ENCODE data around the gene ADGRV1. TPM values are rescaled to one million over a fixed set of nuclear protein-coding genes. Genes with fewer than 3 reads are reported as not detected.
"Not testable (repeated sequence)": the region's sequence is repeated elsewhere in the genome, so short reads cannot be mapped to it uniquely, and the experiment has no call there.

The ADGRV1 gene
- total RNA-seq, 2 experiments from 2014 or later = 0.26 TPM; not detected in 1

DNA sequence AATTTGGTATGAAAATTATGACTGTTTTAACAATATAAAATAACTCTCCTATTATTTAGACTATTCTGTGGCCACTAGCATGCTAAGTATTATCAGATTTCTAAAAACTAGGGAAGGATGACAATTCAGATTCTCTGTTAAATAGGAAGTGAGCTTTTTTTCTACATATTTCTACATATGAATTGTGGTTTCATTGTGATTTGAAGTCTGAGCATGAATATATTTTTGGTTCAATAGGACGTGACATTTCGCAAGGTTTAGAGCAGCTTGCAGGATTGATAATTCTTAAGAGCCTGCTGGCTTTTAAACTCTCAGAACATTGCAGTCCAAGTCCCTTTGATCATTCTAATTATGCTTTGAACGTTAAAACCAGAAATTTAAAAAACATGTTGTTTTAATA, 82.9 kb downstream of the ADGRV1 start:
- Mint-ChIP-seq H3K27ac (no peak overlapping the region), H3K36me3 (ENCODE audit: low read depth) (no peaks in the 10 kb centered on the region), H3K4me3 (no peak overlapping the region), H3K27me3 (ENCODE audit: low read depth) (peaks cover 2% of the 10 kb centered on the region), H3K9me3 (ENCODE audit: insufficient read depth) (no peaks in the 10 kb centered on the region), H3K4me1 (ENCODE audit: low read depth) (no peaks in the 10 kb centered on the region)
- POLR2A ChIA-PET = no interaction called here
- ATAC-seq = no peak
- DNase-seq = no peak
- CTCF ChIA-PET = no interaction called here

DNA sequence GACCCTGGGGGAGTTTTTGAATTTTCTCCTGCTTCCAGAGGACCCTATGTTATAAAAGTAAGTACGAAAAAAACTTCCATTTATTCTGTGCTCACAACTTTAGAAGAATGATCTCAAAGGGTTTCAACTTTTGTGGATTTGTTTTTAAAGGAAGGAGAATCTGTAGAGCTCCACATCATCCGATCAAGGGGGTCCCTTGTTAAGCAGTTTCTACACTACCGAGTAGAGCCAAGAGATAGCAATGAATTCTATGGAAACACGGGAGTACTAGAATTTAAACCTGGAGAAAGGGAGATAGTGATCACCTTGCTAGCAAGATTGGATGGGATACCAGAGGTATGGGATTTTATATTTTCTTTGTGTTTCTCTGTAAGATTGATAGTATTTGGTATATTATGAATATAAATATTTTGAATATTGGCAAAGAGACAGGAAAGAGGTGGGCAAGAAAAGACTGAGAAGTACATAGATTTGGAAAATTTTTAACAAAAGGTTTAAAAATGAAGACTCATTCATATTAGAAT, 84.2 kb downstream of the ADGRV1 start:
- Mint-ChIP-seq H3K4me1 (ENCODE audit: low read depth) (no peaks in the 10 kb centered on the region), H3K36me3 (ENCODE audit: low read depth) (no peaks in the 10 kb centered on the region), H3K9me3 (ENCODE audit: insufficient read depth) (no peaks in the 10 kb centered on the region), H3K27me3 (ENCODE audit: low read depth) (peaks cover 2% of the 10 kb centered on the region), H3K27ac (no peak overlapping the region), H3K4me3 (no peak overlapping the region)
- ChIA-PET POLR2A (no interaction called here), CTCF (no interaction called here)
- DNase-seq (no peak), ATAC-seq (no peak)

DNA sequence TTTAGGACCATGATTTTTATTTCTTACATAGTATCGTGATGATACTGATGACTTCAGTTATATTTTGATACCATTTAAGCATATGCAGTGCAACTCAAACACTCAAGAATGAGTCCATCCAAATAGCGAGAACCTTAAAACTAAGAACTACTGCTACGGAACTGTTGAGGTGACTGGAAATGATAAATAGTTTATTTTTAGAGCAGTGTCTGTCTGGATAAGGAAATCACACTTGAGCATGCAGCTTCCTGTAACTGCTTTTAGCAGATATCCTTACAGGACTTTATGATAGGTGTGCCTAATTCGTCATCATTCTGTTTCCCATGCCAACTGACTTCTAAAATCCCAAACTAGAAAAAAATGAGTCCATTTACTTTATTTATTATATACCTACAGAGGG, 85.5 kb downstream of the ADGRV1 start:
- Mint-ChIP-seq H3K4me1 (ENCODE audit: low read depth) (no peaks in the 10 kb centered on the region), H3K9me3 (ENCODE audit: insufficient read depth) (no peaks in the 10 kb centered on the region), H3K27me3 (ENCODE audit: low read depth) (peaks cover 2% of the 10 kb centered on the region), H3K4me3 (no peak overlapping the region), H3K27ac (no peak overlapping the region), H3K36me3 (ENCODE audit: low read depth) (no peaks in the 10 kb centered on the region)
- CTCF ChIA-PET = no interaction called here
- no peak for DNase-seq
- POLR2A ChIA-PET = no interaction called here
- ATAC-seq = no peak

DNA sequence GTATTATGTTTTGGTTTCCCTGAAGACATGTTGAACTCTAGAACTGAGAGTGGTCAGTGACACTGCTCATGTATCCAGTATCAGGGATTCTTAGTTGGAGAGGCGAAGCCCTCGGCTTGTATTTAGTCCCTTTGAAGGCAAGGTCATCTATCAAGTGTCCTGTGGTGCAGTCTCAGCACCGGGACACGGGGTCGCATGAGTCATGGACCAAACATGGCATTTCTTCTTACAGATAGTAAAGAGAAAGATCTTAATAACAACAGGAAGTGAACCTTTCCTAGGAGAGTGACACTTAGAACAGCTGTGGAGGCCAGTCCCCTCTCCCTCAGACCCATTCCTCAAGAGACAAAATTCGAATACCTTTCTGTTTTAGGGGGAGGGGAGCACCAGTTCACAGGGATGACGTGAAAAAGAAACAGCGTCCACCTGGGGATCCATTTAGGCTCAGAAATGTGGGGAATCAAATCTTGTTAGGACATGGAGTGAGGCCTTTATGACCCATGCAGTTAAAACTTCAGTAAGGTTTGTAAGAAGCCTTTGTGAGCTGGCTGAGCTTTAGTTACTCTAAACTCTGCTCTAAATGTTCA, 86.5 kb downstream of the ADGRV1 start:
- CTCF ChIA-PET = no interaction called here
- H3K4me1 Mint-ChIP-seq (ENCODE audit: low read depth) = no peaks in the 10 kb centered on the region
- ATAC-seq (no peak), DNase-seq (no peak)
- no peak overlapping the region for H3K27ac Mint-ChIP-seq
- H3K27me3 Mint-ChIP-seq (ENCODE audit: low read depth) = peaks cover 2% of the 10 kb centered on the region
- POLR2A ChIA-PET = no interaction called here
- no peak overlapping the region for H3K4me3 Mint-ChIP-seq
- H3K9me3 Mint-ChIP-seq (ENCODE audit: insufficient read depth) = no peaks in the 10 kb centered on the region
- no peaks in the 10 kb centered on the region for H3K36me3 Mint-ChIP-seq (ENCODE audit: low read depth)

DNA sequence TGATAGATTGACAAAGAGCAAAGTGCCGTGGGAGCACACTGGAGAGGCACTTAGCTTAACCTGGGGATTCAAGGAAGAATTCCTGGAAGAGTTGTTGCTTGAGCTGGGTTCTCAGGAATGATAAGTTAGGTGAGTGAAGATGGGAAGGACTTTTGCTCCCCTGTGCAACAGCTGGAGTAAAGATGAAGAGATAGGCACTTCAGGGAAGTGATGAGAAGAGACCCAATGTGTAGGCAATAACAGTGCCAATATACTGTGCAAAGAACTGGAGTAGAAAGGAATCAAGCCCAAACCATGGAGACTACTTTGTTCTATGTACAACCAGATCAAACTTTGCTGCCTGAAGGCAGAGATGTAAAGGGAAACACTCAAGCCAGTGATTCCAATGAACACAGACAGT, 92.2 kb downstream of the ADGRV1 start:
- ATAC-seq = no peak
- Mint-ChIP-seq H3K27ac (no peak overlapping the region), H3K9me3 (ENCODE audit: insufficient read depth) (no peaks in the 10 kb centered on the region), H3K36me3 (ENCODE audit: low read depth) (no peaks in the 10 kb centered on the region), H3K27me3 (ENCODE audit: low read depth) (no peaks in the 10 kb centered on the region), H3K4me1 (ENCODE audit: low read depth) (no peaks in the 10 kb centered on the region), H3K4me3 (no peak overlapping the region)
- ChIA-PET POLR2A (no interaction called here), CTCF (no interaction called here)
- no peak for DNase-seq

DNA sequence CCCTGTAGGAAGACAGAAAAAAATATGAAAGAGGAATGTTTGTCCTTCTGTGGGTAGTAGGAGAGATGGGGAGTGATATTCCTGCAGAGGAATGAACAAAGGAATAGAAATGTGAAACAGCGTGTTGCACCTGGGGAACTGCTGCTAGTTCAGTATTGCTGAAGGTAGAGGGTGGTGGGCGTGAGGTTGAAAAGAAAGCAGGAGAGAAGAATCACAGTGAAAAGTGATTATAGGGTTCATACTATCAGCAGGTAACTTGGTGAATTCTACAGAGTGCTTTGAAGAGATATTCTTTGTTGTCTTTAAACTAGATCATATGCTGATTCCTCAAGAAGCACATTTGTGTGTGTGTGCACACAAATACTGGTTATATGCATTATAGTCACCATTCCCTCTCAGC, 95.6 kb downstream of the ADGRV1 start:
- H3K4me3 Mint-ChIP-seq = no peak overlapping the region
- no peak overlapping the region for H3K27ac Mint-ChIP-seq
- DNase-seq = no peak
- H3K27me3 Mint-ChIP-seq (ENCODE audit: low read depth) = no peaks in the 10 kb centered on the region
- ChIA-PET CTCF (no interaction called here), POLR2A (no interaction called here)
- H3K9me3 Mint-ChIP-seq (ENCODE audit: insufficient read depth) = no peaks in the 10 kb centered on the region
- H3K36me3 Mint-ChIP-seq (ENCODE audit: low read depth) = no peaks in the 10 kb centered on the region
- H3K4me1 Mint-ChIP-seq (ENCODE audit: low read depth) = no peaks in the 10 kb centered on the region
- no peak for ATAC-seq

DNA sequence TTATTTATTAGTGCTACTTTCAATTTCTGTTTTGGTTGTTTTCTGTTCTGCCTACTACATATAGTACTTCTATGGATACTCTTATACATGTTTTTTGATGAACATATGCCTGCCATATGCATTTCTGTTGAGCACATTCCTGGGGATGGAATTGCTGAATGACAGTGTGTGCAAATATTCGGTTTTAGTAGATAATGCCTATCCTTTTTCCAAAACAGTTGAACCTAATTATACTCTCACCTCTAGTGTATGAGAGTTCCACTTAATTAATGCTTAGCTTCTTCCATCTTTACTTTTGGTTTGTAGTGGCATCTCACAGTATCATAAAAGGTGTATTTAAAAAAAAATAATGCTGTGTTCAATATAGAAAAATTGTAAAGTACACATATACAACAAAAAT, 96.8 kb downstream of the ADGRV1 start:
- Mint-ChIP-seq H3K27me3 (ENCODE audit: low read depth) (no peaks in the 10 kb centered on the region), H3K4me1 (ENCODE audit: low read depth) (no peaks in the 10 kb centered on the region), H3K9me3 (ENCODE audit: insufficient read depth) (no peaks in the 10 kb centered on the region), H3K36me3 (ENCODE audit: low read depth) (no peaks in the 10 kb centered on the region), H3K27ac (no peak overlapping the region), H3K4me3 (no peak overlapping the region)
- CTCF ChIA-PET = no interaction called here
- POLR2A ChIA-PET = no interaction called here
- DNase-seq (no peak), ATAC-seq (no peak)

DNA sequence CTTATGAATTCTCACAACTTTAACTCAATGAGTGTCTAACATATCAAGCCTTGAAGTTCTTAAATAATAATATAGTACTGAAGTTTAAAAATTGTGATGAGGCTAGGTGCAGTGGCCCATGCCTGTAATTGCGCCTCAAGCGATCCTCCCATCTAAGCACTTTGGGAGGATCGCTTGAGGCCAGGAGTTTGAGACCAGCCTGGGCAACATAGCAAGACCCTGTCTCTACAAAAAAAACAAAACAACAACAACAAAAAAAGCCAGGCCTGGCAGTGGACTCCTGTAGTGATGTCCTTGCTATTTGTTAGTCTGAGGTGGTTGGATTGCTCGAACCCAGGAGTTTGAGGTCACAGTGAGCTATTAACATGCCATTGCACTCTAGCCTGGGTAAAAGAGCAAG, 98.4 kb downstream of the ADGRV1 start:
- ATAC-seq = no peak
- Mint-ChIP-seq H3K9me3 (ENCODE audit: insufficient read depth) (no peaks in the 10 kb centered on the region), H3K27ac (no peak overlapping the region), H3K27me3 (ENCODE audit: low read depth) (no peaks in the 10 kb centered on the region), H3K4me3 (no peak overlapping the region), H3K4me1 (ENCODE audit: low read depth) (no peaks in the 10 kb centered on the region), H3K36me3 (ENCODE audit: low read depth) (no peaks in the 10 kb centered on the region)
- POLR2A ChIA-PET = no interaction called here
- no peak for DNase-seq
- CTCF ChIA-PET = no interaction called here

DNA sequence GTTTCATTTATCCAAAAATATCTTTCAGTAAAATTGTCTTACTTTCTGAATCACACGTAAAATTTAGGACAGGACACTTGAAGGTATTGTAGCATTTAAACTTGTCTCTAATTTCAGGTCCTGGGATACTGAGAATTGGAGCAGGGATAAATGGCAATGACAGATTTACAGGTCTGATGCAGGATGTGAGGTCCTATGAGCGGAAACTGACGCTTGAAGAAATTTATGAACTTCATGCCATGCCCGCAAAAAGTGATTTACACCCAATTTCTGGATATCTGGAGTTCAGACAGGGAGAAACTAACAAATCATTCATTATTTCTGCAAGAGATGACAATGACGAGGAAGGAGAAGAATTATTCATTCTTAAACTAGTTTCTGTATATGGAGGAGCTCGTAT, 99.2 kb downstream of the ADGRV1 start:
- H3K4me3 Mint-ChIP-seq = no peak overlapping the region
- ChIA-PET CTCF (no interaction called here), POLR2A (no interaction called here)
- no peaks in the 10 kb centered on the region for H3K27me3 Mint-ChIP-seq (ENCODE audit: low read depth)
- H3K4me1 Mint-ChIP-seq (ENCODE audit: low read depth) = no peaks in the 10 kb centered on the region
- ATAC-seq (no peak), DNase-seq (no peak)
- H3K27ac Mint-ChIP-seq = no peak overlapping the region
- no peaks in the 10 kb centered on the region for H3K36me3 Mint-ChIP-seq (ENCODE audit: low read depth)
- H3K9me3 Mint-ChIP-seq (ENCODE audit: insufficient read depth) = no peaks in the 10 kb centered on the region

DNA sequence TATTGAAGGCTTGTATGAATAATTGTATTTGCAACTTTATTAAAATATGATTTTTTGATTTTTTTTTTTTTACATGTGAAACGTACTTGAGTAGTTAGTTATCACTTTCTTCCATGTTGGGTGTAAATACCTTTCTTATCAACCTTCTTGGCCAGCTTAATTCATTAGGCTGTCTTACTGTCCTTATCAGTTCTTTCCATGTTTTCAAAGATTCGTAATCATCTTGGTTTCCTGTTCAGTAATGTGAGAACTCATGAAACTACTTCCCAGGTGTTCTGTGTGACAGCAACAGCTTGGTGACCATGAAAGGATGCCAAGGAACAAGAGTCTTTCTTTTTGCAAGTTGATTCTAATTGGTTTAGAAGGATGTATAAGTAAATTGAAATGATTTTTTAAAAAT, 100.0 kb downstream of the ADGRV1 start:
- Mint-ChIP-seq H3K27me3 (ENCODE audit: low read depth) (no peaks in the 10 kb centered on the region), H3K27ac (no peak overlapping the region), H3K9me3 (ENCODE audit: insufficient read depth) (no peaks in the 10 kb centered on the region), H3K4me1 (ENCODE audit: low read depth) (no peaks in the 10 kb centered on the region), H3K36me3 (ENCODE audit: low read depth) (no peaks in the 10 kb centered on the region), H3K4me3 (no peak overlapping the region)
- ATAC-seq (no peak), DNase-seq (no peak)
- CTCF ChIA-PET = no interaction called here
- POLR2A ChIA-PET = no interaction called here

DNA sequence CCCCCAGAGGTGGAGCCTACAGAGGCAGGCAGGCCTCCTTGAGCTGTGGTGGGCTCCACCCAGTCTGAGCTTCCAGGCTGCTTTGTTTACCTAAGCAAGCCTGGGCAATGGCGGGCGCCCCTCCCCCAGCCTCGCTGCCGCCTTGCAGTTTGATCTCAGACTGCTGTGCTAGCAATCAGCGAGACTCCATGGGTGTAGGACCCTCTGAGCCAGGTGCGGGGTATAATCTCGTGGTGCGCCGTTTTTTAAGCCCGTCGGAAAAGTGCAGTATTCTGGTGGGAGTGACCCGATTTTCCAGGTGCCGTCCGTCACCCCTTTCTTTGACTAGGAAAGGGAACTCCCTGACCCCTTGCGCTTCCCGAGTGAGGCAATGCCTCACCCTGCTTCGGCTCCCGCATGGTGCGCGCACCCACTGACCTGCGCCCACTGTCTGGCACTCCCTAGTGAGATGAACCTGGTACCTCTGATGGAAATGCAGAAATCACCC, 109.5 kb downstream of the ADGRV1 start:
- DNase-seq; H3K4me3 Mint-ChIP-seq; POLR2A ChIA-PET; CTCF ChIA-PET; H3K4me1 Mint-ChIP-seq (ENCODE audit: low read depth); H3K27ac Mint-ChIP-seq; H3K36me3 Mint-ChIP-seq (ENCODE audit: low read depth); ATAC-seq; H3K9me3 Mint-ChIP-seq (ENCODE audit: insufficient read depth); H3K27me3 Mint-ChIP-seq (ENCODE audit: low read depth): not testable (repeated sequence)

DNA sequence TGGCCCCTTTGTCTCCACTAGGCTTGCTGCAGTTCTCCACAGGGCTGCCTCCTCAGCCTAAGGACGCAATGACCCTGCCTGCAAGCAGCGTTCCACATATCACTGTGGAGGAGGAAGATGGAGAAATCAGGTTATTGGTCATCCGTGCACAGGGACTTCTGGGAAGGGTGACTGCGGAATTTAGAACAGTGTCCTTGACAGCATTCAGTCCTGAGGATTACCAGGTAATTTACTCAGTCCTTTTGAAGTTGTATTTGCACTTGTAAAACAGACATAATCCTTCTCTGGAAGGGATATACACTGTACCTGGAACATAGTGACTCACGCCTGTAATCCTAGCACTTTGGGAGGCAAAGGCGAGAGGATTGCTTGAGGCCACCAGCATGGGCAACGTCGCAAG, 116.6 kb downstream of the ADGRV1 start:
- H3K27ac Mint-ChIP-seq = no peak overlapping the region
- no peaks in the 10 kb centered on the region for H3K36me3 Mint-ChIP-seq (ENCODE audit: low read depth)
- DNase-seq = no peak
- no peaks in the 10 kb centered on the region for H3K4me1 Mint-ChIP-seq (ENCODE audit: low read depth)
- CTCF ChIA-PET = no interaction called here
- H3K4me3 Mint-ChIP-seq = no peak overlapping the region
- H3K9me3 Mint-ChIP-seq (ENCODE audit: insufficient read depth) = no peaks in the 10 kb centered on the region
- no peaks in the 10 kb centered on the region for H3K27me3 Mint-ChIP-seq (ENCODE audit: low read depth)
- POLR2A ChIA-PET = no interaction called here
- ATAC-seq = no peak

DNA sequence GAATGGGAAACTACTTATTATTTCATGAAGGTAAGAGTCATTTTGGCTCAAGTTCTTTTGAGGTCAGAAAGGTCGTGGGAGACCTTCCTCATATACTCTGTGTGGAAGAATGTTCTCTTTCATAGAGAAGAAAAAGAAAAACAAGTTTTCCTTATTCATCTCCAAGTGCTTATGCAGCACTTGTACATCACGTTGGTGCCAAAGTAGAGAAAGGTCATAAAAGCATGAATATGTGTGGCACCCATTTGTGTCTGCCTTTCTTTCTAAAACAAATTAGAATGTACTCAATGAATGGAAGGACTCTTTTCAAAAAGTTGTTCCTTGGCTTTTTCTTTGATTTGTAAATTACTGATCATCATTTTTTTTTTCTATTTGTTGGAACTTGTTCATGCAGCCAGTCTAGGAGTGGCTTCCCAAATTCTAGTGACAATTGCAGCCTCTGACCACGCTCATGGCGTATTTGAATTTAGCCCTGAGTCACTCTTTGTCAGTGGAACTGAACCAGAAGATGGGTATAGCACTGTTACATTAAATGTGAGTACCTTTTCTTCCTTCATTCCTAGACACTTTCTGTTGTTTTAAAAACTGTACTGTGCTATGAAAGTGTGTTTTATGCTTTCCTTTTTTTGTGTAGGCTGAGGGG, 122.4 kb downstream of the ADGRV1 start:
- POLR2A ChIA-PET = no interaction called here
- no peak overlapping the region for H3K4me3 Mint-ChIP-seq
- no peak overlapping the region for H3K27ac Mint-ChIP-seq
- H3K36me3 Mint-ChIP-seq (ENCODE audit: low read depth) = no peaks in the 10 kb centered on the region
- H3K27me3 Mint-ChIP-seq (ENCODE audit: low read depth) = no peaks in the 10 kb centered on the region
- ATAC-seq (no peak), DNase-seq (no peak)
- H3K4me1 Mint-ChIP-seq (ENCODE audit: low read depth) = no peaks in the 10 kb centered on the region
- no peaks in the 10 kb centered on the region for H3K9me3 Mint-ChIP-seq (ENCODE audit: insufficient read depth)
- CTCF ChIA-PET = no interaction called here

Data from activated CD8-positive, alpha-beta T cell treated with anti-CD3 and anti-CD28 coated beads, Interleukin-2, amount 10 ng/mL, durations not matched to agents 7 days and 5 days (primary cell).